Measurements from ENCODE around the gene GSC2. TPM values are rescaled to one million over a fixed set of nuclear protein-coding genes. Genes with fewer than 3 reads are reported as not detected.

GSC2 gene
- total RNA-seq, 6 donors from 2014 or later, result not detected

- peaks cover 57 to 69% (median 65%) of the 10 kb centered on the region in 4 donors for H3K4me1 ChIP-seq
- WGBS, 2 donors, result 91 to 95% methylated on average over 5 of the region's 5 CpGs
- no peak for ATAC-seq (ENCODE audit: low FRiP score in 2 of 2)
- no peaks in the 10 kb centered on the region for H3K9me3 ChIP-seq
- DNase-seq, result no peak
- no peak overlapping the region for H3K4me3 ChIP-seq
- H3K36me3 ChIP-seq, result peaks cover 0 to 9% (median 0%) of the 10 kb centered on the region in 4 donors
- H3K27me3 ChIP-seq, result no peaks in the 10 kb centered on the region
- TF ChIP-seq POLR2A (IDR thresholded peaks at IDR 0.05) (no peak), EP300 (IDR thresholded peaks at IDR 0.05) (no peak), POLR2AphosphoS5 (IDR thresholded peaks at IDR 0.05) (no peak)
- TF ChIP-seq, protein P1, sequence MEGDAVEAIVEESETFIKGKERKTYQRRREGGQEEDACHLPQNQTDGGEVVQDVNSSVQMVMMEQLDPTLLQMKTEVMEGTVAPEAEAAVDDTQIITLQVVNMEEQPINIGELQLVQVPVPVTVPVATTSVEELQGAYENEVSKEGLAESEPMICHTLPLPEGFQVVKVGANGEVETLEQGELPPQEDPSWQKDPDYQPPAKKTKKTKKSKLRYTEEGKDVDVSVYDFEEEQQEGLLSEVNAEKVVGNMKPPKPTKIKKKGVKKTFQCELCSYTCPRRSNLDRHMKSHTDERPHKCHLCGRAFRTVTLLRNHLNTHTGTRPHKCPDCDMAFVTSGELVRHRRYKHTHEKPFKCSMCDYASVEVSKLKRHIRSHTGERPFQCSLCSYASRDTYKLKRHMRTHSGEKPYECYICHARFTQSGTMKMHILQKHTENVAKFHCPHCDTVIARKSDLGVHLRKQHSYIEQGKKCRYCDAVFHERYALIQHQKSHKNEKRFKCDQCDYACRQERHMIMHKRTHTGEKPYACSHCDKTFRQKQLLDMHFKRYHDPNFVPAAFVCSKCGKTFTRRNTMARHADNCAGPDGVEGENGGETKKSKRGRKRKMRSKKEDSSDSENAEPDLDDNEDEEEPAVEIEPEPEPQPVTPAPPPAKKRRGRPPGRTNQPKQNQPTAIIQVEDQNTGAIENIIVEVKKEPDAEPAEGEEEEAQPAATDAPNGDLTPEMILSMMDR (IDR thresholded peaks at IDR 0.05), result no peak
- H3K27ac ChIP-seq, result no peak overlapping the region
Measured at GRCh38 chr22:19113429-19113828, 36.7 kb downstream of the GSC2 start.

GRCh38 chr22:19111584-19111983 is 38.5 kb downstream of the GSC2 start:
- Histone ChIP-seq H3K4me3 (no peak overlapping the region), H3K36me3 (peaks cover 0 to 9% (median 0%) of the 10 kb centered on the region in 4 donors), H3K4me1 (peaks cover 47 to 69% (median 59%) of the 10 kb centered on the region in 4 donors), H3K9me3 (no peaks in the 10 kb centered on the region), H3K27ac (peak overlapping the region in 2 of 4 donors; percentile 9 to 83), H3K27me3 (no peaks in the 10 kb centered on the region)
- WGBS, 2 donors, result 88 to 91% methylated on average over 3 of the region's 3 CpGs
- ATAC-seq (ENCODE audit: low FRiP score in 2 of 2) (no peak), DNase-seq (no peak)
- TF ChIP-seq EP300 (IDR thresholded peaks at IDR 0.05) (no peak), POLR2AphosphoS5 (IDR thresholded peaks at IDR 0.05) (no peak), POLR2A (IDR thresholded peaks at IDR 0.05) (no peak)
- TF ChIP-seq, protein P1 (IDR thresholded peaks at IDR 0.05), result no peak

DNA sequence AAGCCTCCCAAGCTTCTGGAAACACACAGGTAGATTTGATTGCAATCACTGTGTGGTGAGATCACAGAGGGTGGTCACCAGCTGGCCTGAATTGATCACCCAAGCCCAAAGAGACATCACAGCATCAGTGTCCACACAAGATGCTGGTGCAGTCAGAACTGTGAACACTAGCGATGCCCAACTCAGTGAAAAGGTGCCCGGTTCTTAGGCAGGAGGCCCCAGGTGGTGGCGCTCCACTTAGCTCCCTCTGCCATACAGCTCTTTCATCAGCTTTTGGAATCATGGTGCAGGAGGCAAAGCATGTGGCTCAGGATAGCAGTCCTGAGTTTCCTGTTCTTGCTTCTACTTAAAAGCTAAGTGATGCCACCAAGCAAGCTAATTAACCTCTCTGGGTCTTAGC is 39.0 kb downstream of the GSC2 start:
- Histone ChIP-seq H3K4me1 (peaks cover 47 to 69% (median 59%) of the 10 kb centered on the region in 4 donors), H3K9me3 (no peaks in the 10 kb centered on the region), H3K27me3 (no peaks in the 10 kb centered on the region), H3K27ac (peak overlapping the region in 3 of 4 donors; percentile 9 to 86 (median 83)), H3K4me3 (no peak overlapping the region), H3K36me3 (peaks cover 0 to 9% (median 0%) of the 10 kb centered on the region in 4 donors)
- DNase-seq (no peak), ATAC-seq (ENCODE audit: low FRiP score in 2 of 2) (no peak)
- TF ChIP-seq POLR2A (IDR thresholded peaks at IDR 0.05), result no peak
- TF ChIP-seq, protein P1 (IDR thresholded peaks at IDR 0.05), result no peak
- TF ChIP-seq EP300 (IDR thresholded peaks at IDR 0.05), result no peak
- no peak for TF ChIP-seq POLR2AphosphoS5 (IDR thresholded peaks at IDR 0.05)
- 76 to 91% methylated on average over 2 to 3 of the region's 3 CpGs for WGBS, 2 donors

DNA sequence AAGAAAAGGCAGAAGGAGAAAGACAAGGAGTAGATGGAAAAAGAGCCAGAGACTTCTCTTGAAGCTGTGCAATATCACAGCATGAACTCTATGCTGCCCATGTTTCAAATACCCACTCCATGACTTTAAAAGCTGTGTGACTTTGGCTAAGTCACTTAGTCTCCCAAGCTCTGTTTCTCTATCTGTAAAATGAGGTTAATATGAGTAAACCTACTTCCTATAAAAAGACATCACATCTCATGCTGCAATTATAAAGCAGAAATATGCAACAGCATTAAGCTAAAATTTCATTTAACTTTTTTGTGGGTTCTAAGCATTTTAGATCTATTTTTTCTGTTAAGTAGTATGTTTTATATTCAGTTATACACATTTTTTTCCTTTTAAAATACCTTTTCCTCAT is 39.4 kb downstream of the GSC2 start:
- Histone ChIP-seq H3K9me3 (no peaks in the 10 kb centered on the region), H3K4me3 (no peak overlapping the region), H3K27me3 (no peaks in the 10 kb centered on the region), H3K27ac (peak overlapping the region in 3 of 4 donors; percentile 75 to 86 (median 83)), H3K36me3 (peaks cover 0 to 5% (median 0%) of the 10 kb centered on the region in 4 donors), H3K4me1 (peaks cover 45 to 69% (median 59%) of the 10 kb centered on the region in 4 donors)
- ATAC-seq (ENCODE audit: low FRiP score in 2 of 2) (no peak), DNase-seq (no peak)
- TF ChIP-seq POLR2A (IDR thresholded peaks at IDR 0.05), result no peak
- TF ChIP-seq POLR2AphosphoS5 (IDR thresholded peaks at IDR 0.05), result no peak
- no peak for TF ChIP-seq EP300 (IDR thresholded peaks at IDR 0.05)
- TF ChIP-seq, protein P1 (IDR thresholded peaks at IDR 0.05), result no peak

- ATAC-seq (ENCODE audit: low FRiP score in 2 of 2), result no peak
- no peak for DNase-seq
- TF ChIP-seq EP300 (IDR thresholded peaks at IDR 0.05) (no peak), POLR2AphosphoS5 (IDR thresholded peaks at IDR 0.05) (no peak), POLR2A (IDR thresholded peaks at IDR 0.05) (no peak)
- TF ChIP-seq, protein P1 (IDR thresholded peaks at IDR 0.05), result no peak
- H3K36me3 ChIP-seq, result no peaks in the 10 kb centered on the region
- no peaks in the 10 kb centered on the region for H3K27me3 ChIP-seq
- 39 to 48% methylated on average over 4 of the region's 4 CpGs for WGBS, 2 donors
- peaks cover 42 to 65% (median 57%) of the 10 kb centered on the region in 4 donors for H3K4me1 ChIP-seq
- no peak overlapping the region for H3K4me3 ChIP-seq
- peak overlapping the region; percentile 75 to 86 (median 80) for H3K27ac ChIP-seq
- H3K9me3 ChIP-seq, result no peaks in the 10 kb centered on the region
Measured at GRCh38 chr22:19110064-19110458, 40.0 kb downstream of the GSC2 start.

All from upper lobe of left lung (tissue), 6 donors.